Testis (tissue), 3 donors: ENCODE data around the gene HBD. TPM values are rescaled to one million over a fixed set of nuclear protein-coding genes. Genes with fewer than 3 reads are reported as not detected.

Source experiments
- DNase-seq: peaks from one replicate; pipeline ENCODE4 v3.0.0-alpha.2; 2019
- H3K27ac ChIP-seq, 2 donors: fragments of 200-600 bp; sonication (generic); one replicate each; pipeline ENCODE4 v1.5.1; 2019
- H3K27me3 ChIP-seq: fragments of 200-600 bp; sonication (generic); one replicate; pipeline ENCODE4 v1.5.1; 2019
- H3K36me3 ChIP-seq: fragments of 200-600 bp; sonication (generic); one replicate; pipeline ENCODE4 v1.5.1; 2017; ENCODE audit warnings: low read depth; ENCODE audit errors: missing control alignments
- H3K4me1 ChIP-seq: fragments of 200-600 bp; sonication (generic); one replicate; pipeline ENCODE4 v1.5.1; 2019
- H3K4me3 ChIP-seq, 2 donors: fragments of 200-600 bp; sonication (generic); one replicate each; pipeline ENCODE4 v1.5.1; 2017 to 2019
- H3K9me3 ChIP-seq: fragments of 200-600 bp; sonication (generic); one replicate; pipeline ENCODE4 v1.5.1; 2017
- CTCF ChIP-seq, 3 experiments: fragments of 450-650 bp in 2 of 3; fragments of 200-600 bp in 1 of 3; sonication (generic) in 1 of 3; IDR thresholded peaks; one replicate each; pipeline ENCODE4 v1.5.1; 2016 to 2019; ENCODE audit warnings: antibody characterized with exemption in 3 of 3, mild to moderate bottlenecking in 2 of 3, moderate library complexity in 1 of 3
- POLR2A ChIP-seq: fragments of 450-650 bp; IDR thresholded peaks from one replicate; pipeline ENCODE4 v1.6.1; 2017; ENCODE audit warnings: antibody characterized with exemption, mild to moderate bottlenecking, moderate library complexity
- WGBS, 2 donors: methylation state at CpG; one replicate each; pipeline ENCODE4 v1.1.5; 2018; 5-methylcytosine and 5-hydroxymethylcytosine counted together
- intact Hi-C: fragments of 100-400 bp; cut with DNase I; formaldehyde crosslinking; loops from one replicate; pipeline ENCODE4 v1.15.1; 2023; ENCODE audit warnings: low total_unique reads
- polyA plus RNA-seq: library from polyadenylated mRNA; stranded (reverse); fragments of 350-450 nt; fragmentation: Illumina TruSeq; extraction: RNeasy Lipid Tissue Mini Kit (QIAGEN cat#74804); gene quantifications from one replicate; pipeline ENCODE4 v1.2.3, GENCODE V29; 2014; ENCODE audit warnings: low read depth, low replicate concordance; ENCODE audit not compliant: insufficient read depth
- total RNA-seq, 2 donors: library from RNA; depleted of rRNA; stranded (reverse); fragments of >200 nt; gene quantifications; one replicate each; pipeline ENCODE4 v1.2.3, GENCODE V29; 2016

The HBD gene
- total and polyA plus RNA-seq, 3 donors from 2014 or later: not detected

GRCh38 chr11:5232821-5233220, 1.5 kb downstream of the HBD start:
- Histone ChIP-seq H3K27ac (no peak overlapping the region), H3K27me3 (no peaks in the 10 kb centered on the region), H3K4me3 (no peak overlapping the region), H3K4me1 (no peaks in the 10 kb centered on the region), H3K36me3 (no peaks in the 10 kb centered on the region), H3K9me3 (no peaks in the 10 kb centered on the region)
- intact Hi-C loops: no loop called here
- TF ChIP-seq POLR2A (no peak), CTCF (IDR thresholded peaks at IDR 0.05) (no peak)
- 92 to 98% methylated on average over 2 of the region's 2 CpGs for WGBS, 2 donors
- no peak for DNase-seq

DNA sequence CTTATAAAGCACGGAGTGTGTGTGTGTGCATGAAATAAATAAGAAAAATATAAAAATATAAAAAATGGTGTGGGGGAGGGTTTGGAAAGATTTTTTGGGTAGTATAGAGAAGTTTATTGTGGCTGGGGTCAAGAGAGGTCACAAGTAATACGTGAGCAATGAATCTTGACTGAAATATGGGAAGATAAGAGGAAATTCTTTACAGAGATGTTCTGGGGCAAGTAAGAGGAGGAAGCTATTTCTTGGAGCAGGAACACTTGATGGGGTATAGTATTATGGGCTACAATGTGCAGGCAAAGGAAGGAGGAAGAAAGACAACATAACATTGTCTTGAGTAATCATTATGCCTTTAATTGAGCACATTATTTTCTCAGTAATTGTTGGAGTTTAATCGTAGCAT, 2.1 kb downstream of the HBD start:
- H3K4me3 ChIP-seq: no peak overlapping the region
- H3K27me3 ChIP-seq: no peaks in the 10 kb centered on the region
- no peaks in the 10 kb centered on the region for H3K36me3 ChIP-seq
- WGBS, 2 donors: 56 to 64% methylated on average over 3 of the region's 3 CpGs
- no peaks in the 10 kb centered on the region for H3K4me1 ChIP-seq
- no peak for TF ChIP-seq POLR2A
- no peak for TF ChIP-seq CTCF (IDR thresholded peaks at IDR 0.05)
- DNase-seq: no peak
- H3K27ac ChIP-seq: no peak overlapping the region
- no peaks in the 10 kb centered on the region for H3K9me3 ChIP-seq
- intact Hi-C loops: no loop called here

DNA sequence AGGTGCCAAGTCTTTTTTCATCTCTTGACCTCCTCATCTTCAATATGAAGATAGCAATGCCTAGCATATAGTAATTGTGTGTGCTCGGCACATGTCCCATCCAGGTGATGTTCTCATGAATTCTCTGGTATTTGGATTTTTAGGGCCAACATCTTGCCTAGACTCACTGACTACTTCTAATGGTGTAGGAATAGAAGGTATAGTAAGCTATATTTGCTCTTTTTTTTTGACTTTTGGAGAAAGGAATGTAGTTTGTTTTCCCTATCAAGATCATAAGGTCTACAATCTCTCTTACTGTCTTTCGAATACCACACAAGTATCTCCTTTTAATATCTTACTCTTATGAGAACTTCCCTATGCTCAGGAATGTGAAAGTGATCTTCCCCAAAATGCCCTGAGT, 3.2 kb downstream of the HBD start:
- Histone ChIP-seq H3K27me3 (no peaks in the 10 kb centered on the region), H3K9me3 (no peaks in the 10 kb centered on the region), H3K36me3 (no peaks in the 10 kb centered on the region), H3K4me1 (no peaks in the 10 kb centered on the region), H3K4me3 (no peak overlapping the region), H3K27ac (no peak overlapping the region)
- 87 to 89% methylated on average over 2 of the region's 2 CpGs for WGBS, 2 donors
- no peak for TF ChIP-seq POLR2A
- TF ChIP-seq CTCF (IDR thresholded peaks at IDR 0.05): no peak
- no peak for DNase-seq
- intact Hi-C loops: no loop called here

DNA sequence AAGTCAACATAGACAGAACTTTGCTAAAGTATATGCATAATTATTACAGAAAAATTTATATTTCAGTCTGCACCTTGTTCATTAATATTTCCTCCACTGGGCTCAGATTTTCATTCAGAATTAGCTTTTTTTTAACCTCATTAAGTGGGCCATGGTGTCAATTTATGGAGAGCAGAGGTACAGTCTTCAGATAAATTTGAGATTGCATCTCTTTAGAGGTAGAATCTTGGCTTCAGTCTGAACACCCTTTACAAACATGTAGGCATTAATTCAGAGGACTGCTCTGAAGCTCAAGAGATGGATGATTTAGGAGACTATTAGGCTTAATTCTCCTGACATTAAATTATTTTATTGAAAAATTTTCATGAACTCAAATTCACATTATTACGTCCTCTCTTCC, 4.0 kb downstream of the HBD start:
- Histone ChIP-seq H3K4me3 (no peak overlapping the region), H3K36me3 (no peaks in the 10 kb centered on the region), H3K27ac (no peak overlapping the region), H3K27me3 (no peaks in the 10 kb centered on the region), H3K9me3 (no peaks in the 10 kb centered on the region), H3K4me1 (no peaks in the 10 kb centered on the region)
- TF ChIP-seq CTCF (IDR thresholded peaks at IDR 0.05): no peak
- no peak for TF ChIP-seq POLR2A
- intact Hi-C loops: no loop called here
- no peak for DNase-seq
- WGBS, 2 donors: 98 to 100% methylated on average over 1 of the region's 1 CpG

- Histone ChIP-seq H3K27me3 (no peaks in the 10 kb centered on the region), H3K4me3 (no peak overlapping the region), H3K9me3 (no peaks in the 10 kb centered on the region), H3K4me1 (no peaks in the 10 kb centered on the region), H3K27ac (no peak overlapping the region), H3K36me3 (no peaks in the 10 kb centered on the region)
- intact Hi-C loops: no loop called here
- TF ChIP-seq POLR2A: no peak
- no peak for TF ChIP-seq CTCF (IDR thresholded peaks at IDR 0.05)
- DNase-seq: no peak
- WGBS, 2 donors: 92 to 96% methylated on average over 2 of the region's 2 CpGs
Observed at GRCh38 chr11:5229796-5230195, 4.5 kb downstream of the HBD start.
